PFSK-1 (cell line): ENCODE results near the gene GLRB.

ENCODE experiments used
- POLR2AphosphoS5 ChIP-seq: IDR thresholded peaks from 2 replicates; pipeline ENCODE4 v1.6.1; 2012; ENCODE audit warnings: low read depth, mild to moderate bottlenecking, control low read depth, low read length, moderate library complexity
- REST ChIP-seq, 2 experiments: IDR thresholded peaks; 2 replicates each; pipeline versions ENCODE4 v1.6.1 to v1.8.0; 2011 to 2012; ENCODE audit warnings: low read depth in 2 of 2, low read length in 2 of 2, control low read depth in 1 of 2, inconsistent platforms in 1 of 2, mild to moderate bottlenecking in 1 of 2, moderate library complexity in 1 of 2; ENCODE audit not compliant: insufficient read depth in 1 of 2

GRCh38 chr4:157165935-157166610 is 90.1 kb downstream of the GLRB start:
- no peak for TF ChIP-seq POLR2AphosphoS5
- TF ChIP-seq REST (IDR thresholded peaks at IDR 0.05; ENCODE audit: insufficient read depth in 1 of 2, low read depth in 2 of 2, low read length in 2 of 2), result no peak
